Thyroid gland (tissue), 4 donors: ENCODE data around the gene SNX8.

Experiments
- CTCF ChIP-seq, 6 experiments: fragments of 200-600 bp in 3 of 6; fragments of 450-650 bp in 3 of 6; sonication (generic) in 3 of 6; IDR thresholded peaks; one replicate each; pipeline ENCODE4 v1.5.1; 2016 to 2019; ENCODE audit warnings: antibody characterized with exemption in 6 of 6, mild to moderate bottlenecking in 2 of 6, inconsistent platforms in 1 of 6, moderate library complexity in 1 of 6
- POLR2A ChIP-seq, 2 donors: fragments of 450-650 bp; IDR thresholded peaks; one replicate each; pipeline ENCODE4 v1.6.1; 2017; ENCODE audit warnings: antibody characterized with exemption in 2 of 2, mild to moderate bottlenecking in 2 of 2, moderate library complexity in 1 of 2

- TF ChIP-seq CTCF (IDR thresholded peaks at IDR 0.05) (peak in 5 of 6 experiments; percentile 65 to 80 (median 71)), POLR2A (IDR thresholded peaks at IDR 0.05) (no peak)
Observed at GRCh38 chr7:2209146-2209960, 104.9 kb downstream of the SNX8 start.
